ENCODE data around the gene HNRNPUL1. TPM values are rescaled to one million over a fixed set of nuclear protein-coding genes. Genes with fewer than 3 reads are reported as not detected.

HNRNPUL1 gene
- total and polyA plus RNA-seq, 2 donors (not counting 3 experiments of a cell fraction or from before 2014, with no cell fraction given): 83.2 to 261 TPM

- TSS peak; percentile 40 for BruUV-seq (replicated peaks)
Measured at GRCh38 chr19:41307090-41307875, 43.1 kb downstream of the HNRNPUL1 start.

DNA sequence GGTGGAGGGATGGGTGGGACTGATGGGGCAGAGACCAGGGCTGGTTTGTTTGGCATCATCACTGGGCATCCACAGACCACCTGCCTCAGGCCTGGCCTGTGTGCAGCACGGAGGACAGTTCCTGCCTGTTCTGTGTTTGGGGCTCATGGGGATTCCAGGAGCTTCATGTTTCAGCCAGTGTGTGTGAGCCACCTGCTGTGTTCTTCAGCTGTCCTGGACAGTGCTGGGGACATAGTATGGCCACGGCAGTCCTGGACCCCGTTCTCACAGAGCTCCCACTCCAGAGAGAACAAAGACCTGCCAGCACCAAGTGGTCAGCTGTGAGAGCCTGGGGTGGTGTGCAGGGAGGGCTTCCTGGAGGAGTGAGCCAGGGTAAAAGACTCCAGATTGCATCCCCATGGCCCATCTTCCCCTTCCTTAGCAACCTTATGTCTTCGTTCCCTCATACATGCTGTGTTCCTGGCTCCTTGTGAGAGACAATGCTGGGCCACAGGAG lies 43.8 kb downstream of the HNRNPUL1 start:
- DNase-seq (ENCODE audit: low read depth, low spot score) (no peak), FAIRE-seq (no peak)
- CTCF ChIA-PET: interaction anchor here (0.7 to 4.1 kb wide), 21 partner anchors 10 to 163 kb away, joined by 3 to 62 read pairs (median 4); partner anchors contain the start of genes B9D2, HNRNPUL1 and TGFB1
- no peaks in the 10 kb centered on the region for H4K20me1 ChIP-seq (replicated peaks; ENCODE audit: control insufficient read depth, extremely low read depth, insufficient read depth, low read length)
- dilution Hi-C loops (cut with MboI; ENCODE audit: extremely low pct_ligation_motif_present, low sequenced_read_pairs) (no loop called here), intact Hi-C loops (cut with micrococcal nuclease) (loop anchor here (1.0 to 5.0 kb wide), 6 partner anchors 46 to 264 kb away; no protein-coding TSS in a partner anchor)
- peak overlapping the region; percentile 59 for H3K27ac ChIP-seq (ENCODE audit: insufficient read depth, low read depth, low read length)
- POLR2A ChIA-PET: no interaction called here
- no peaks in the 10 kb centered on the region for H3K27me3 ChIP-seq (ENCODE audit: control insufficient read depth in 2 of 2, insufficient read depth in 2 of 2, low read length in 2 of 2)
- no peak overlapping the region for H2AFZ ChIP-seq (ENCODE audit: low read depth, low read length)
- BruUV-seq (replicated peaks): no TSS peak
- TF ChIP-seq POLR2A (IDR thresholded peaks at IDR 0.05; ENCODE audit: low read depth, low read length): no peak
- TF ChIP-seq, protein P1, sequence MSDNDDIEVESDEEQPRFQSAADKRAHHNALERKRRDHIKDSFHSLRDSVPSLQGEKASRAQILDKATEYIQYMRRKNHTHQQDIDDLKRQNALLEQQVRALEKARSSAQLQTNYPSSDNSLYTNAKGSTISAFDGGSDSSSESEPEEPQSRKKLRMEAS (IDR thresholded peaks at IDR 0.05; ENCODE audit: insufficient read depth, insufficient read length): no peak
- no peak for TF ChIP-seq GATA2 (IDR thresholded peaks at IDR 0.05; ENCODE audit: insufficient read depth, insufficient read length, low read depth, low read length)
- TF ChIP-seq CTCF (IDR thresholded peaks at IDR 0.05; ENCODE audit: extremely low read depth in 1 of 2, insufficient read depth in 1 of 2, low read depth in 1 of 2, low read length in 2 of 2): no peak
- no peak for TF ChIP-seq JUN (IDR thresholded peaks at IDR 0.05; ENCODE audit: borderline replicate concordance, insufficient read depth, insufficient read length, low read depth)
- no peak for TF ChIP-seq FOS (IDR thresholded peaks at IDR 0.05; ENCODE audit: borderline replicate concordance, insufficient read depth, low read length)
- no peak for TF ChIP-seq MYC (IDR thresholded peaks at IDR 0.05; ENCODE audit: low read depth, low read length)
- no peak for TF ChIP-seq POLR2AphosphoS5 (IDR thresholded peaks at IDR 0.05; ENCODE audit: insufficient read depth, low read depth, low read length)
- no peak for TF ChIP-seq EZH2 (IDR thresholded peaks at IDR 0.05; ENCODE audit: borderline replicate concordance, low read depth, low read length, severe bottlenecking)
- peaks cover 24% of the 10 kb centered on the region for H3K79me2 ChIP-seq (ENCODE audit: control insufficient read depth, insufficient read depth, low read length)
- H3K4me1 ChIP-seq (ENCODE audit: control insufficient read depth, extremely low read depth, insufficient read depth, low read length): peaks cover 42% of the 10 kb centered on the region
- peak overlapping the region; percentile 30 for H3K9ac ChIP-seq (replicated peaks; ENCODE audit: extremely low read depth, insufficient read depth, low read length)
- no peak overlapping the region for H3K4me3 ChIP-seq (replicated peaks in 1 of 3; ENCODE audit: insufficient read depth in 1 of 3, low read depth in 1 of 3, low read length in 3 of 3)
- H3K4me2 ChIP-seq (ENCODE audit: insufficient read depth, low read length): no peak overlapping the region
- H3K9me3 ChIP-seq (replicated peaks; ENCODE audit: control insufficient read depth, insufficient read depth, low read length): no peaks in the 10 kb centered on the region
- H3K36me3 ChIP-seq (ENCODE audit: control insufficient read depth in 2 of 2, extremely low read depth in 1 of 2, insufficient read depth in 2 of 2, low read length in 2 of 2): peaks cover 18 to 36% of the 10 kb centered on the region in 2 experiments
- H3K9me1 ChIP-seq (replicated peaks; ENCODE audit: control insufficient read depth, extremely low read depth, insufficient read depth, low read length): no peaks in the 10 kb centered on the region

More at GRCh38 chr19:41307090-41307875, 43.1 kb downstream of the HNRNPUL1 start:
- POLR2A ChIA-PET: no interaction called here
- Histone ChIP-seq H3K79me2 (ENCODE audit: control insufficient read depth, insufficient read depth, low read length) (peaks cover 17% of the 10 kb centered on the region), H3K27ac (ENCODE audit: insufficient read depth, low read depth, low read length) (peak overlapping the region; percentile 24), H3K4me1 (ENCODE audit: control insufficient read depth, extremely low read depth, insufficient read depth, low read length) (peaks cover 42% of the 10 kb centered on the region), H3K9ac (replicated peaks; ENCODE audit: extremely low read depth, insufficient read depth, low read length) (no peak overlapping the region), H3K4me2 (ENCODE audit: insufficient read depth, low read length) (peak overlapping the region; percentile 37), H3K9me1 (replicated peaks; ENCODE audit: control insufficient read depth, extremely low read depth, insufficient read depth, low read length) (no peaks in the 10 kb centered on the region), H2AFZ (ENCODE audit: low read depth, low read length) (no peak overlapping the region), H3K36me3 (ENCODE audit: control insufficient read depth in 2 of 2, extremely low read depth in 1 of 2, insufficient read depth in 2 of 2, low read length in 2 of 2) (peaks cover 22 to 39% of the 10 kb centered on the region in 2 experiments), H4K20me1 (replicated peaks; ENCODE audit: control insufficient read depth, extremely low read depth, insufficient read depth, low read length) (no peaks in the 10 kb centered on the region), H3K27me3 (ENCODE audit: control insufficient read depth in 2 of 2, insufficient read depth in 2 of 2, low read length in 2 of 2) (no peaks in the 10 kb centered on the region), H3K9me3 (replicated peaks; ENCODE audit: control insufficient read depth, insufficient read depth, low read length) (no peaks in the 10 kb centered on the region), H3K4me3 (replicated peaks in 1 of 3; ENCODE audit: insufficient read depth in 1 of 3, low read depth in 1 of 3, low read length in 3 of 3) (no peak overlapping the region)
- TF ChIP-seq POLR2AphosphoS5 (IDR thresholded peaks at IDR 0.05; ENCODE audit: insufficient read depth, low read depth, low read length): no peak
- no peak for TF ChIP-seq POLR2A (IDR thresholded peaks at IDR 0.05; ENCODE audit: low read depth, low read length)
- FAIRE-seq (peak; percentile 82), DNase-seq (ENCODE audit: low read depth, low spot score) (peak; percentile 40)
- intact Hi-C loops (cut with micrococcal nuclease): loop anchor here (5.0 kb wide), 4 partner anchors 85 to 265 kb away; no protein-coding TSS in a partner anchor
- CTCF ChIA-PET: interaction anchor here (0.6 to 4.1 kb wide), 14 partner anchors 9 to 163 kb away, joined by 3 to 62 read pairs (median 8); partner anchors contain the start of genes HNRNPUL1 and TGFB1
- dilution Hi-C loops (cut with MboI; ENCODE audit: extremely low pct_ligation_motif_present, low sequenced_read_pairs): no loop called here

All from endothelial cell of umbilical vein (primary cell).